Measurements from ENCODE around the gene RNF157. TPM values are rescaled to one million over a fixed set of nuclear protein-coding genes. Genes with fewer than 3 reads are reported as not detected.

RNF157 gene
- total RNA-seq, 4 donors from 2014 or later = 32.5 to 164 (median 54.8) TPM

GRCh38 chr17:76139801-76140660 is 100.3 kb downstream of the RNF157 start:
- no peaks in the 10 kb centered on the region for H3K9me3 ChIP-seq
- H3K4me3 ChIP-seq = peak overlapping the region in 2 of 4 donors; percentile 17 to 54
- in situ Hi-C loops (cut with MboI; ENCODE audit: low pct_ligation_motif_present in 1 of 4, low pct_unique_long_range_greater_than_20kb in 1 of 4, low sequenced_read_pairs in 3 of 4) (no loop called here), intact Hi-C loops (cut with DNase I; ENCODE audit: low total_unique reads) (no loop called here)
- H3K36me3 ChIP-seq = no peaks in the 10 kb centered on the region
- peak; percentile 49 for DNase-seq
- no peak for TF ChIP-seq CTCF (IDR thresholded peaks at IDR 0.05)
- no peak for TF ChIP-seq POLR2A (IDR thresholded peaks at IDR 0.05)
- TF ChIP-seq EP300 (IDR thresholded peaks at IDR 0.05; ENCODE audit: low read depth) = no peak
- no peak for TF ChIP-seq POLR2AphosphoS5 (IDR thresholded peaks at IDR 0.05)
- no peak overlapping the region for H3K27ac ChIP-seq
- H3K4me1 ChIP-seq = peaks cover 0 to 25% (median 20%) of the 10 kb centered on the region in 4 donors
- peaks cover 60% of the 10 kb centered on the region for H3K27me3 ChIP-seq
- WGBS, 2 donors (ENCODE audit: low coverage in 1 of 2) = 30% methylated on average over 53 of the region's 78 CpGs; no CpG with 5 or more reads in 1 of the 2 donors

- Histone ChIP-seq H3K27ac (no peak overlapping the region), H3K27me3 (peaks cover 65% of the 10 kb centered on the region)
- 65% methylated on average over 12 of the region's 15 CpGs; no CpG with 5 or more reads in 1 of the 2 donors for WGBS, 2 donors (ENCODE audit: low coverage in 1 of 2)
These were observed 101.2 kb downstream of the RNF157 start for GRCh38 chr17:76138896-76139752.

GRCh38 chr17:76138234-76138895 is 101.9 kb downstream of the RNF157 start:
- no peak for DNase-seq
- intact Hi-C loops (cut with DNase I; ENCODE audit: low total_unique reads) = no loop called here
- H3K4me3 ChIP-seq = no peak overlapping the region

More at GRCh38 chr17:76138896-76139752, 101.2 kb downstream of the RNF157 start:
- in situ Hi-C loops (cut with MboI; ENCODE audit: low pct_ligation_motif_present in 1 of 4, low pct_unique_long_range_greater_than_20kb in 1 of 4, low sequenced_read_pairs in 3 of 4) = no loop called here
- no peak for DNase-seq
- TF ChIP-seq POLR2AphosphoS5 (IDR thresholded peaks at IDR 0.05) (no peak), EP300 (IDR thresholded peaks at IDR 0.05; ENCODE audit: low read depth) (no peak), POLR2A (IDR thresholded peaks at IDR 0.05) (no peak), CTCF (IDR thresholded peaks at IDR 0.05) (no peak)
- intact Hi-C loops (cut with DNase I; ENCODE audit: low total_unique reads) = no loop called here
- H3K4me1 ChIP-seq = peaks cover 0 to 25% (median 20%) of the 10 kb centered on the region in 4 donors
- H3K36me3 ChIP-seq = no peaks in the 10 kb centered on the region
- no peaks in the 10 kb centered on the region for H3K9me3 ChIP-seq
- H3K4me3 ChIP-seq = peak overlapping the region in 1 of 4 donors; percentile 17

More at GRCh38 chr17:76138234-76138895, 101.9 kb downstream of the RNF157 start:
- peaks cover 72% of the 10 kb centered on the region for H3K27me3 ChIP-seq
- H3K4me1 ChIP-seq = peaks cover 0 to 25% (median 20%) of the 10 kb centered on the region in 4 donors
- WGBS, 2 donors (ENCODE audit: low coverage in 1 of 2) = 48 to 60% methylated on average over 2 to 22 of the region's 23 CpGs
- in situ Hi-C loops (cut with MboI; ENCODE audit: low pct_ligation_motif_present in 1 of 4, low pct_unique_long_range_greater_than_20kb in 1 of 4, low sequenced_read_pairs in 3 of 4) = no loop called here
- no peak overlapping the region for H3K27ac ChIP-seq
- H3K9me3 ChIP-seq = no peaks in the 10 kb centered on the region
- TF ChIP-seq CTCF (IDR thresholded peaks at IDR 0.05) (no peak), POLR2AphosphoS5 (IDR thresholded peaks at IDR 0.05) (no peak), POLR2A (IDR thresholded peaks at IDR 0.05) (no peak), EP300 (IDR thresholded peaks at IDR 0.05; ENCODE audit: low read depth) (no peak)
- no peaks in the 10 kb centered on the region for H3K36me3 ChIP-seq

Data from transverse colon (tissue), 4 donors.